Hair follicular keratinocyte (primary cell): Measurements from ENCODE around the gene KLHL18. TPM values are rescaled to one million over a fixed set of nuclear protein-coding genes. Genes with fewer than 3 reads are reported as not detected.

Source experiments
- total RNA-seq: library from RNA; depleted of rRNA; stranded (reverse); fragments of >200 nt; gene quantifications from 2 replicates; pipeline ENCODE4 v1.2.3, GENCODE V29; 2015

KLHL18 gene
- 13.8 and 14.5 TPM in 2 replicates for total RNA-seq

GRCh38 chr3:47282424-47283192 is at the start of gene KLHL18, which contains the start of gene KIF9:
KLHL18 (plus strand) TSS chr3:47282944; CDS start chr3:47282966, 22 bp downstream.
KIF9 (minus strand) TSS chr3:47282799; CDS start chr3:47277374, 5,425 bp downstream.

GRCh38 chr3:47380601-47381316 is 98.0 kb downstream of the KLHL18 start, which contains the start of gene PTPN23:
PTPN23 (plus strand) TSS chr3:47381021; CDS start chr3:47381097, 76 bp downstream.

Other genes starting within 250 kb of the KLHL18 start
- 13.3 and 18.3 TPM in 2 replicates for gene SETD2, start 118.8 kb upstream of the KLHL18 start, total RNA-seq
- 3.1 and 6.2 TPM in 2 replicates for gene KIF9, start 145 bp upstream of the KLHL18 start, total RNA-seq
- gene PTPN23, start 98.1 kb downstream of the KLHL18 start, total RNA-seq: 14.7 and 18.6 TPM in 2 replicates
- gene SCAP, start 193.0 kb downstream of the KLHL18 start, total RNA-seq: 63.3 and 64.9 TPM in 2 replicates
- gene ELP6, start 230.8 kb downstream of the KLHL18 start, total RNA-seq: 29.3 and 36.5 TPM in 2 replicates